T-cell (primary cell): ENCODE data around the gene MDH2. TPM values are rescaled to one million over a fixed set of nuclear protein-coding genes. Genes with fewer than 3 reads are reported as not detected.
"Not testable (repeated sequence)": the region's sequence is repeated elsewhere in the genome, so short reads cannot be mapped to it uniquely, and the experiment has no call there.

Experiments
- ATAC-seq, 4 experiments: fragments of 200-7000 bp in 3 of 4; fragments of 150-1000 bp in 1 of 4; cut with Tn5 transposase; replicated peaks in 1 of 4; 1 replicate in 3 of 4; 2 replicates in 1 of 4; pipeline ENCODE4 v1.10.0; 2021; ENCODE audit warnings: moderate library complexity in 3 of 4, mild to moderate bottlenecking in 2 of 4, moderate number of reproducible peaks in 1 of 4
- CTCF ChIA-PET, 2 donors: fragments of 300-600 bp; sonication (Branson Sonifier 250); formaldehyde crosslinking; loops; one replicate each; lab custom pipeline; 2022; ENCODE audit warnings: antibody characterized with exemption in 2 of 2; lab: Charles Lee
- POLR2A ChIA-PET, 2 donors: fragments of 300-600 bp; sonication (Branson Sonifier 250); formaldehyde crosslinking; loops; one replicate each; lab custom pipeline; 2022; ENCODE audit warnings: antibody characterized with exemption in 2 of 2; lab: Charles Lee
- DNase-seq, 35 experiments: peaks; one replicate each; pipeline versions ENCODE4 v3.0.0 to v3.0.0-alpha.2; 2013 to 2023
- H3K27ac ChIP-seq: one replicate; pipeline ENCODE4 v1.5.1; 2013; ENCODE audit warnings: low read length
- H3K27me3 ChIP-seq, 2 experiments: replicated peaks in 1 of 2; 1 replicate in 1 of 2; 2 replicates in 1 of 2; pipeline versions ENCODE4 v1.6.1 to v1.7.0; 2013; ENCODE audit warnings: low read length in 1 of 2, mixed read lengths in 1 of 2; ENCODE audit not compliant: control insufficient read depth in 2 of 2, insufficient read depth in 2 of 2; ENCODE audit errors: extremely low read depth in 1 of 2
- H3K36me3 ChIP-seq, 2 donors: 1 replicate in 1 of 2; 2 replicates in 1 of 2; pipeline versions ENCODE4 v1.6.1 to v1.7.0; 2013; ENCODE audit warnings: low read length in 1 of 2; ENCODE audit not compliant: control insufficient read depth in 2 of 2, insufficient read depth in 1 of 2; ENCODE audit errors: extremely low read depth in 1 of 2
- H3K4me1 ChIP-seq, 2 experiments: 1 replicate in 1 of 2; 2 replicates in 1 of 2; pipeline versions ENCODE4 v1.6.1 to v1.7.0; 2013; ENCODE audit warnings: low read length in 2 of 2, mixed read lengths in 1 of 2; ENCODE audit not compliant: insufficient read depth in 2 of 2, control insufficient read depth in 1 of 2; ENCODE audit errors: extremely low read depth in 1 of 2
- H3K4me3 ChIP-seq, 2 donors: 1 replicate in 1 of 2; 2 replicates in 1 of 2; pipeline versions ENCODE4 v1.5.1 to v1.7.0; 2013; ENCODE audit warnings: mild to moderate bottlenecking in 2 of 2, low read length in 1 of 2, moderate library complexity in 1 of 2; ENCODE audit not compliant: control insufficient read depth in 1 of 2; ENCODE audit errors: extremely low read depth in 1 of 2
- H3K9me3 ChIP-seq: 2 replicates; pipeline ENCODE4 v1.7.0; 2013
- H3K27ac Mint-ChIP-seq, 2 donors: one replicate each; pipeline ENCODE4 v1.8.0; 2020 to 2021; ENCODE audit warnings: mild to moderate bottlenecking in 2 of 2, mixed read lengths in 2 of 2
- H3K27me3 Mint-ChIP-seq, 2 donors: one replicate each; pipeline ENCODE4 v1.8.0; 2021 to 2022; ENCODE audit warnings: mixed read lengths in 2 of 2
- H3K36me3 Mint-ChIP-seq: one replicate; pipeline ENCODE4 v1.8.0; 2021; ENCODE audit warnings: mixed read lengths
- H3K4me1 Mint-ChIP-seq, 3 donors: one replicate each; pipeline ENCODE4 v1.8.0; 2020 to 2022; ENCODE audit warnings: mixed read lengths in 3 of 3, mild to moderate bottlenecking in 1 of 3
- H3K4me3 Mint-ChIP-seq, 3 donors: one replicate each; pipeline ENCODE4 v1.8.0; 2020 to 2022; ENCODE audit warnings: mild to moderate bottlenecking in 3 of 3, mixed read lengths in 3 of 3, moderate library complexity in 3 of 3
- H3K9me3 Mint-ChIP-seq, 3 donors: one replicate each; pipeline ENCODE4 v1.8.0; 2020 to 2022; ENCODE audit warnings: mixed read lengths in 3 of 3
- WGBS: methylation state at CpG from one replicate; pipeline ENCODE4 v1.1.5; 2013; ENCODE audit warnings: missing lambda C conversion rate; ENCODE audit not compliant: insufficient coverage; 5-methylcytosine and 5-hydroxymethylcytosine counted together
- total RNA-seq, 35 experiments: library from RNA in 6 of 35; stranded (reverse) in 6 of 35; fragments of 120-200 nt in 1 of 35; gene quantifications; one replicate each; pipeline versions ENCODE4 v1.2.1 to v1.2.4 and lab custom pipeline; 2013 to 2026

Gene MDH2
- total RNA-seq, 5 donors from 2014 or later (not counting 1 experiment from before 2014, with no cell fraction given): 72.0 to 113 (median 93.6) TPM

GRCh38 chr7:76057813-76058145 is 9.9 kb downstream of the MDH2 start:
- WGBS: 91% methylated on average over 11 of the region's 11 CpGs
- Histone ChIP-seq H3K4me3 (no peak overlapping the region), H3K4me1 (peaks cover 0 to 5% of the 10 kb centered on the region in 2 experiments), H3K36me3 (peaks cover 30 to 89% of the 10 kb centered on the region in 2 donors), H3K27ac (no peak overlapping the region), H3K9me3 (no peaks in the 10 kb centered on the region), H3K27me3 (no peaks in the 10 kb centered on the region)
- no peak for ATAC-seq
- DNase-seq: no peak
- peak overlapping the region in 1 of 2 donors; percentile 41 for H3K27ac Mint-ChIP-seq
- H3K4me3 Mint-ChIP-seq: no peak overlapping the region
- H3K4me1 Mint-ChIP-seq: peaks cover 5 to 9% (median 6%) of the 10 kb centered on the region in 3 donors
- no peaks in the 10 kb centered on the region for H3K9me3 Mint-ChIP-seq
- ChIA-PET CTCF (no interaction called here), POLR2A (no interaction called here)
- H3K27me3 Mint-ChIP-seq: no peaks in the 10 kb centered on the region
- peaks cover 47% of the 10 kb centered on the region for H3K36me3 Mint-ChIP-seq

GRCh38 chr7:76058745-76059144 is 10.8 kb downstream of the MDH2 start:
- ATAC-seq, CTCF ChIA-PET, H3K27me3 ChIP-seq, H3K27ac Mint-ChIP-seq, DNase-seq, POLR2A ChIA-PET, H3K27ac ChIP-seq, H3K4me3 ChIP-seq, H3K4me1 ChIP-seq, H3K9me3 ChIP-seq, H3K4me1 Mint-ChIP-seq, H3K9me3 Mint-ChIP-seq, H3K27me3 Mint-ChIP-seq, H3K4me3 Mint-ChIP-seq: not testable (repeated sequence)
- H3K36me3 Mint-ChIP-seq: peaks cover 50% of the 10 kb centered on the region
- 100% methylated on average over 5 of the region's 7 CpGs for WGBS
- peaks cover 32 to 92% of the 10 kb centered on the region in 2 donors for H3K36me3 ChIP-seq

GRCh38 chr7:76060842-76061241 is 12.9 kb downstream of the MDH2 start:
- H3K27me3 Mint-ChIP-seq: no peaks in the 10 kb centered on the region
- ChIA-PET POLR2A (no interaction called here), CTCF (no interaction called here)
- no peak for ATAC-seq
- H3K36me3 ChIP-seq: peaks cover 42 to 95% of the 10 kb centered on the region in 2 donors
- H3K9me3 Mint-ChIP-seq: no peaks in the 10 kb centered on the region
- H3K36me3 Mint-ChIP-seq: peaks cover 61% of the 10 kb centered on the region
- H3K4me3 Mint-ChIP-seq: no peak overlapping the region
- H3K4me1 ChIP-seq: no peaks in the 10 kb centered on the region
- WGBS: 98% methylated on average over 6 of the region's 6 CpGs
- no peak overlapping the region for H3K27ac Mint-ChIP-seq
- H3K27me3 ChIP-seq: no peaks in the 10 kb centered on the region
- H3K27ac ChIP-seq: no peak overlapping the region
- peaks cover 0 to 5% (median 0%) of the 10 kb centered on the region in 3 donors for H3K4me1 Mint-ChIP-seq
- no peak for DNase-seq
- no peak overlapping the region for H3K4me3 ChIP-seq
- no peaks in the 10 kb centered on the region for H3K9me3 ChIP-seq

- WGBS: 95% methylated on average over 11 of the region's 15 CpGs
- H3K36me3 ChIP-seq: peaks cover 51 to 97% of the 10 kb centered on the region in 2 donors
- no peak overlapping the region for H3K27ac ChIP-seq
- H3K4me1 ChIP-seq: no peaks in the 10 kb centered on the region
- no peak for ATAC-seq
- no peaks in the 10 kb centered on the region for H3K9me3 Mint-ChIP-seq
- no peaks in the 10 kb centered on the region for H3K27me3 Mint-ChIP-seq
- DNase-seq: no peak
- H3K36me3 Mint-ChIP-seq: peaks cover 73% of the 10 kb centered on the region
- H3K4me3 Mint-ChIP-seq: no peak overlapping the region
- POLR2A ChIA-PET: no interaction called here
- no peaks in the 10 kb centered on the region for H3K27me3 ChIP-seq
- H3K27ac Mint-ChIP-seq: no peak overlapping the region
- H3K4me1 Mint-ChIP-seq: peaks cover 0 to 5% (median 0%) of the 10 kb centered on the region in 3 donors
- CTCF ChIA-PET: no interaction called here
- H3K9me3 ChIP-seq: no peaks in the 10 kb centered on the region
- no peak overlapping the region for H3K4me3 ChIP-seq
Measured at GRCh38 chr7:76062254-76062653, 14.3 kb downstream of the MDH2 start.

GRCh38 chr7:76063114-76063513 is 15.2 kb downstream of the MDH2 start:
- no peaks in the 10 kb centered on the region for H3K9me3 Mint-ChIP-seq
- POLR2A ChIA-PET: no interaction called here
- no peaks in the 10 kb centered on the region for H3K27me3 ChIP-seq
- H3K27ac Mint-ChIP-seq: no peak overlapping the region
- no peaks in the 10 kb centered on the region for H3K4me1 ChIP-seq
- no peak overlapping the region for H3K4me3 Mint-ChIP-seq
- ATAC-seq (no peak), DNase-seq (no peak)
- CTCF ChIA-PET: no interaction called here
- no peak overlapping the region for H3K4me3 ChIP-seq
- H3K36me3 Mint-ChIP-seq: peaks cover 66% of the 10 kb centered on the region
- no peaks in the 10 kb centered on the region for H3K9me3 ChIP-seq
- H3K4me1 Mint-ChIP-seq: peaks cover 0 to 5% (median 0%) of the 10 kb centered on the region in 3 donors
- 100% methylated on average over 7 of the region's 10 CpGs for WGBS
- peaks cover 47 to 90% of the 10 kb centered on the region in 2 donors for H3K36me3 ChIP-seq
- H3K27ac ChIP-seq: no peak overlapping the region
- H3K27me3 Mint-ChIP-seq: no peaks in the 10 kb centered on the region

GRCh38 chr7:76063525-76063924 is 15.6 kb downstream of the MDH2 start:
- POLR2A ChIA-PET: no interaction called here
- no peaks in the 10 kb centered on the region for H3K9me3 ChIP-seq
- no peak overlapping the region for H3K4me3 ChIP-seq
- ATAC-seq (no peak), DNase-seq (no peak)
- no peaks in the 10 kb centered on the region for H3K4me1 ChIP-seq
- Mint-ChIP-seq H3K9me3 (no peaks in the 10 kb centered on the region), H3K4me1 (peaks cover 0 to 5% (median 0%) of the 10 kb centered on the region in 3 donors), H3K36me3 (peaks cover 62% of the 10 kb centered on the region), H3K4me3 (no peak overlapping the region), H3K27me3 (no peaks in the 10 kb centered on the region), H3K27ac (no peak overlapping the region)
- 98% methylated on average over 14 of the region's 14 CpGs for WGBS
- H3K36me3 ChIP-seq: peaks cover 47 to 86% of the 10 kb centered on the region in 2 donors
- H3K27me3 ChIP-seq: no peaks in the 10 kb centered on the region
- H3K27ac ChIP-seq: no peak overlapping the region
- CTCF ChIA-PET: no interaction called here
